ENCODE data around the gene PCDH1. TPM values are rescaled to one million over a fixed set of nuclear protein-coding genes. Genes with fewer than 3 reads are reported as not detected.

PCDH1 gene
- total RNA-seq, 1 experiment from 2014 or later, result 0.45 TPM

GRCh38 chr5:141828162-141828561, 50.0 kb downstream of the PCDH1 start:
- H3K36me3 ChIP-seq (ENCODE audit: insufficient read depth, low read length, poor library complexity, severe bottlenecking), result no peaks in the 10 kb centered on the region
- no peak overlapping the region for H3K4me3 ChIP-seq (ENCODE audit: low read depth, low read length, poor library complexity, severe bottlenecking)
- POLR2A ChIA-PET (ENCODE audit: low non-redundant PET), result no interaction called here
- H3K4me1 ChIP-seq (ENCODE audit: insufficient read depth, low read length, poor library complexity, severe bottlenecking), result no peaks in the 10 kb centered on the region
- CTCF ChIA-PET, result no interaction called here
- H3K27me3 ChIP-seq (replicated peaks; ENCODE audit: insufficient read depth, low read depth, low read length, poor library complexity), result no peaks in the 10 kb centered on the region
- intact Hi-C loops (cut with micrococcal nuclease; ENCODE audit: unreplicated experiment), result no loop called here
- no peaks in the 10 kb centered on the region for H3K9me3 ChIP-seq (ENCODE audit: low read depth, low read length, poor library complexity, severe bottlenecking)
- no peak for DNase-seq (ENCODE audit: low spot score)
- TF ChIP-seq CTCF (conservative IDR thresholded peaks at IDR 0.05; ENCODE audit: low read depth, low read length) (no peak), EZH2 (IDR thresholded peaks at IDR 0.05; ENCODE audit: borderline replicate concordance, low read depth, low read length, poor library complexity, severe bottlenecking) (no peak)
- BruUV-seq (replicated peaks), result no TSS peak
- no peak overlapping the region for H3K27ac ChIP-seq (ENCODE audit: low read depth, low read length, poor library complexity, severe bottlenecking)

- no peak for TF ChIP-seq EZH2 (IDR thresholded peaks at IDR 0.05; ENCODE audit: borderline replicate concordance, low read depth, low read length, poor library complexity, severe bottlenecking)
- TF ChIP-seq CTCF (conservative IDR thresholded peaks at IDR 0.05; ENCODE audit: low read depth, low read length), result no peak
- Histone ChIP-seq H3K36me3 (ENCODE audit: insufficient read depth, low read length, poor library complexity, severe bottlenecking) (no peaks in the 10 kb centered on the region), H3K4me3 (ENCODE audit: low read depth, low read length, poor library complexity, severe bottlenecking) (no peak overlapping the region), H3K4me1 (ENCODE audit: insufficient read depth, low read length, poor library complexity, severe bottlenecking) (peaks cover 7% of the 10 kb centered on the region), H3K9me3 (ENCODE audit: low read depth, low read length, poor library complexity, severe bottlenecking) (no peaks in the 10 kb centered on the region), H3K27ac (ENCODE audit: low read depth, low read length, poor library complexity, severe bottlenecking) (no peak overlapping the region), H3K27me3 (replicated peaks; ENCODE audit: insufficient read depth, low read depth, low read length, poor library complexity) (no peaks in the 10 kb centered on the region)
- ChIA-PET CTCF (no interaction called here), POLR2A (ENCODE audit: low non-redundant PET) (interaction anchor here (0.6 kb wide), 1 partner anchor 10 kb away, joined by 4 read pairs; no protein-coding TSS in a partner anchor)
- DNase-seq (ENCODE audit: low spot score), result no peak
- no TSS peak for BruUV-seq (replicated peaks)
- intact Hi-C loops (cut with micrococcal nuclease; ENCODE audit: unreplicated experiment), result no loop called here
Measured at GRCh38 chr5:141826674-141827073, 51.5 kb downstream of the PCDH1 start.

- intact Hi-C loops (cut with micrococcal nuclease; ENCODE audit: unreplicated experiment), result no loop called here
- H3K4me1 ChIP-seq (ENCODE audit: insufficient read depth, low read length, poor library complexity, severe bottlenecking), result peaks cover 13% of the 10 kb centered on the region
- ChIA-PET CTCF (no interaction called here), POLR2A (ENCODE audit: low non-redundant PET) (interaction anchor here (0.6 kb wide), 1 partner anchor 11 kb away, joined by 4 read pairs; no protein-coding TSS in a partner anchor)
- no peak overlapping the region for H3K4me3 ChIP-seq (ENCODE audit: low read depth, low read length, poor library complexity, severe bottlenecking)
- no peak for TF ChIP-seq EZH2 (IDR thresholded peaks at IDR 0.05; ENCODE audit: borderline replicate concordance, low read depth, low read length, poor library complexity, severe bottlenecking)
- peak; percentile 57 for TF ChIP-seq CTCF (conservative IDR thresholded peaks at IDR 0.05; ENCODE audit: low read depth, low read length)
- H3K27ac ChIP-seq (ENCODE audit: low read depth, low read length, poor library complexity, severe bottlenecking), result no peak overlapping the region
- no TSS peak for BruUV-seq (replicated peaks)
- no peak for DNase-seq (ENCODE audit: low spot score)
- H3K36me3 ChIP-seq (ENCODE audit: insufficient read depth, low read length, poor library complexity, severe bottlenecking), result no peaks in the 10 kb centered on the region
- H3K27me3 ChIP-seq (replicated peaks; ENCODE audit: insufficient read depth, low read depth, low read length, poor library complexity), result no peaks in the 10 kb centered on the region
- no peaks in the 10 kb centered on the region for H3K9me3 ChIP-seq (ENCODE audit: low read depth, low read length, poor library complexity, severe bottlenecking)
Measured at GRCh38 chr5:141825791-141826560, 52.2 kb downstream of the PCDH1 start.

All from A673 (cell line).